Upper lobe of right lung (tissue), 1 donor: ENCODE data around the gene ANAPC7. TPM values are rescaled to one million over a fixed set of nuclear protein-coding genes. Genes with fewer than 3 reads are reported as not detected.

Source experiments
- ATAC-seq: fragments of 200-7000 bp; cut with Tn5 transposase; one replicate; pipeline ENCODE4 v1.9.1; 2020; ENCODE audit warnings: mild to moderate bottlenecking, moderate library complexity
- DNase-seq: peaks from one replicate; pipeline ENCODE4 v3.0.0-alpha.2; 2020
- H3K27ac ChIP-seq: fragments of 200-600 bp; one replicate; pipeline ENCODE4 v1.8.0; 2022
- H3K27me3 ChIP-seq: fragments of 200-600 bp; one replicate; pipeline ENCODE4 v1.8.0; 2022; ENCODE audit warnings: mild to moderate bottlenecking
- H3K36me3 ChIP-seq: fragments of 200-600 bp; one replicate; pipeline ENCODE4 v1.8.0; 2022
- H3K4me1 ChIP-seq: fragments of 200-600 bp; one replicate; pipeline ENCODE4 v1.8.0; 2022
- H3K4me3 ChIP-seq: fragments of 200-600 bp; one replicate; pipeline ENCODE4 v1.8.0; 2022; ENCODE audit warnings: mild to moderate bottlenecking
- H3K9me3 ChIP-seq: fragments of 200-600 bp; one replicate; pipeline ENCODE4 v1.8.0; 2022
- CTCF ChIP-seq: fragments of 200-600 bp; IDR thresholded peaks from one replicate; pipeline ENCODE4 v1.8.0; 2022; ENCODE audit warnings: antibody characterized with exemption
- intact Hi-C: fragments of 100-400 bp; cut with DNase I; formaldehyde crosslinking; loops from one replicate; pipeline ENCODE4 v1.11.0; 2022
- total RNA-seq: library from RNA; stranded (reverse); fragmentation: NEBNext Ultra II Directional; extraction: Animal tissue kit (Norgen Biotek cat#: 25700); gene quantifications from one replicate; pipeline ENCODE4 v1.2.1, GENCODE V29; 2021
- donor health status: DM: no; HTN: yes; CAD: no; lungs with severe emphysema.

Gene ANAPC7
- total RNA-seq, 1 donor from 2014 or later, result 45.1 TPM

- no peak for ATAC-seq
- Histone ChIP-seq H3K4me1 (no peaks in the 10 kb centered on the region), H3K4me3 (no peak overlapping the region), H3K27me3 (no peaks in the 10 kb centered on the region), H3K36me3 (peaks cover 76% of the 10 kb centered on the region), H3K9me3 (no peaks in the 10 kb centered on the region), H3K27ac (no peak overlapping the region)
- no peak for TF ChIP-seq CTCF
- no peak for DNase-seq
- intact Hi-C loops, result no loop called here
These were observed 55.7 kb downstream of the ANAPC7 start for GRCh38 chr12:110347767-110348166.

GRCh38 chr12:110345963-110346362 lies 57.5 kb downstream of the ANAPC7 start:
- intact Hi-C loops, result no loop called here
- ATAC-seq (no peak), DNase-seq (no peak)
- no peak overlapping the region for H3K27ac ChIP-seq
- H3K36me3 ChIP-seq, result peaks cover 94% of the 10 kb centered on the region
- no peak for TF ChIP-seq CTCF
- H3K4me3 ChIP-seq, result no peak overlapping the region
- H3K4me1 ChIP-seq, result no peaks in the 10 kb centered on the region
- H3K27me3 ChIP-seq, result no peaks in the 10 kb centered on the region
- H3K9me3 ChIP-seq, result no peaks in the 10 kb centered on the region

- H3K36me3 ChIP-seq, result peaks cover 100% of the 10 kb centered on the region
- H3K4me1 ChIP-seq, result no peaks in the 10 kb centered on the region
- no peak for DNase-seq
- intact Hi-C loops, result no loop called here
- no peak overlapping the region for H3K27ac ChIP-seq
- peak; percentile 88 for ATAC-seq
- TF ChIP-seq CTCF, result no peak
- H3K27me3 ChIP-seq, result no peaks in the 10 kb centered on the region
- no peak overlapping the region for H3K4me3 ChIP-seq
- no peaks in the 10 kb centered on the region for H3K9me3 ChIP-seq
These were observed 58.3 kb downstream of the ANAPC7 start for GRCh38 chr12:110345176-110345661.

GRCh38 chr12:110344657-110345056 lies 58.9 kb downstream of the ANAPC7 start:
- TF ChIP-seq CTCF, result no peak
- intact Hi-C loops, result no loop called here
- Histone ChIP-seq H3K36me3 (peaks cover 100% of the 10 kb centered on the region), H3K4me3 (no peak overlapping the region), H3K27ac (no peak overlapping the region), H3K27me3 (no peaks in the 10 kb centered on the region), H3K9me3 (no peaks in the 10 kb centered on the region), H3K4me1 (no peaks in the 10 kb centered on the region)
- DNase-seq (no peak), ATAC-seq (no peak)

GRCh38 chr12:110343736-110344555 lies 59.6 kb downstream of the ANAPC7 start:
- no peak for TF ChIP-seq CTCF
- Histone ChIP-seq H3K9me3 (no peaks in the 10 kb centered on the region), H3K27me3 (no peaks in the 10 kb centered on the region), H3K4me1 (no peaks in the 10 kb centered on the region), H3K27ac (no peak overlapping the region), H3K36me3 (peaks cover 100% of the 10 kb centered on the region), H3K4me3 (no peak overlapping the region)
- ATAC-seq (no peak), DNase-seq (no peak)
- intact Hi-C loops, result no loop called here
